H9 (cell line): Measurements from ENCODE around the gene OSBPL10. TPM values are rescaled to one million over a fixed set of nuclear protein-coding genes. Genes with fewer than 3 reads are reported as not detected.

Source experiments
- DNase-seq: peaks from one replicate; pipeline ENCODE4 v3.0.0-alpha.2; 2017
- H2AFZ ChIP-seq: one replicate; pipeline ENCODE4 v1.6.1; 2013; ENCODE audit warnings: mild to moderate bottlenecking, low read length, control low read depth, moderate library complexity
- H2AK5ac ChIP-seq: 2 replicates; pipeline ENCODE4 v1.6.1; 2013; ENCODE audit warnings: low read length, control low read depth, mixed read lengths; ENCODE audit not compliant: insufficient read length
- H2BK120ac ChIP-seq: one replicate; pipeline ENCODE4 v1.6.1; 2013; ENCODE audit warnings: low read depth, mild to moderate bottlenecking, low read length, control low read depth, inconsistent platforms; ENCODE audit not compliant: poor library complexity, severe bottlenecking
- H2BK12ac ChIP-seq: 2 replicates; pipeline ENCODE4 v1.6.1; 2013; ENCODE audit warnings: low read length, control low read depth, mixed read lengths, low read depth; ENCODE audit not compliant: insufficient read length
- H2BK15ac ChIP-seq: 2 replicates; pipeline ENCODE4 v1.6.1; 2013; ENCODE audit warnings: low read depth, low read length, control low read depth
- H2BK20ac ChIP-seq: one replicate; pipeline ENCODE4 v1.6.1; 2013; ENCODE audit warnings: low read depth, mild to moderate bottlenecking, low read length, control low read depth, inconsistent platforms; ENCODE audit not compliant: poor library complexity, severe bottlenecking
- H2BK5ac ChIP-seq: 2 replicates; pipeline ENCODE4 v1.6.1; 2013; ENCODE audit warnings: low read length, control low read depth, mixed read lengths; ENCODE audit not compliant: insufficient read length
- H3K14ac ChIP-seq: 2 replicates; pipeline ENCODE4 v1.6.1; 2013; ENCODE audit warnings: low read length, control low read depth; ENCODE audit not compliant: insufficient read depth
- H3K18ac ChIP-seq: 2 replicates; pipeline ENCODE4 v1.6.1; 2013; ENCODE audit warnings: low read depth, mild to moderate bottlenecking, mixed read lengths, low read length, control low read depth; ENCODE audit not compliant: insufficient read length
- H3K23ac ChIP-seq: 2 replicates; pipeline ENCODE4 v1.6.1; 2013; ENCODE audit warnings: low read length, control low read depth, mixed read lengths, low read depth; ENCODE audit not compliant: insufficient read length
- H3K23me2 ChIP-seq: 2 replicates; pipeline ENCODE4 v1.6.1; 2013; ENCODE audit warnings: low read depth, mild to moderate bottlenecking, mixed read lengths, low read length, control low read depth; ENCODE audit not compliant: insufficient read length, poor library complexity, severe bottlenecking
- H3K27ac ChIP-seq: 2 replicates; pipeline ENCODE4 v1.5.1; 2013; ENCODE audit warnings: low read length, control low read depth, mixed read lengths, low read depth; ENCODE audit not compliant: insufficient read length
- H3K27me3 ChIP-seq: 2 replicates; pipeline ENCODE4 v1.6.1; 2013; ENCODE audit warnings: low read length, control low read depth, inconsistent platforms; ENCODE audit not compliant: insufficient read depth
- H3K4ac ChIP-seq: 2 replicates; pipeline ENCODE4 v1.6.1; 2013; ENCODE audit warnings: low read depth, mild to moderate bottlenecking, control low read depth, inconsistent platforms, low read length, moderate library complexity
- H3K4me1 ChIP-seq: 2 replicates; pipeline ENCODE4 v1.6.1; 2013; ENCODE audit warnings: low read length, control low read depth, inconsistent platforms; ENCODE audit not compliant: insufficient read depth
- H3K4me2 ChIP-seq: 2 replicates; pipeline ENCODE4 v1.6.1; 2013; ENCODE audit warnings: low read length, control low read depth, mixed read lengths; ENCODE audit not compliant: insufficient read length, insufficient read depth
- H3K56ac ChIP-seq: 2 replicates; pipeline ENCODE4 v1.6.1; 2013; ENCODE audit warnings: low read depth, mild to moderate bottlenecking, mixed read lengths, low read length, control low read depth; ENCODE audit not compliant: insufficient read length
- H3K79me1 ChIP-seq: 2 replicates; pipeline ENCODE4 v1.6.1; 2013; ENCODE audit warnings: low read depth, mild to moderate bottlenecking, moderate library complexity, low read length, control low read depth, inconsistent platforms; ENCODE audit not compliant: insufficient read depth, poor library complexity, severe bottlenecking
- H3K79me2 ChIP-seq: 2 replicates; pipeline ENCODE4 v1.6.1; 2013; ENCODE audit warnings: low read length, control low read depth, inconsistent platforms; ENCODE audit not compliant: insufficient read depth
- H3K9ac ChIP-seq: 2 replicates; pipeline ENCODE4 v1.6.1; 2013; ENCODE audit warnings: low read length, control low read depth, mixed read lengths; ENCODE audit not compliant: insufficient read length; ENCODE audit errors: extremely low read depth
- H3K9me3 ChIP-seq: one replicate; pipeline ENCODE4 v1.6.1; 2013; ENCODE audit warnings: low read depth, low read length, inconsistent platforms; ENCODE audit not compliant: control insufficient read depth
- H3T11ph ChIP-seq: one replicate; pipeline ENCODE4 v1.6.1; 2013; ENCODE audit warnings: mild to moderate bottlenecking, low read length, control low read depth, inconsistent platforms
- H4K20me1 ChIP-seq: one replicate; pipeline ENCODE4 v1.6.1; 2013; ENCODE audit not compliant: control insufficient read depth, insufficient read length, insufficient read depth
- H4K5ac ChIP-seq: 2 replicates; pipeline ENCODE4 v1.6.1; 2013; ENCODE audit warnings: low read depth, mild to moderate bottlenecking, mixed read lengths, low read length, control low read depth; ENCODE audit not compliant: insufficient read length
- H4K8ac ChIP-seq: replicated peaks from 2 replicates; pipeline ENCODE4 v1.6.1; 2013; ENCODE audit warnings: low read length, control low read depth, mixed read lengths, low read depth; ENCODE audit not compliant: insufficient read length
- H4K91ac ChIP-seq: 2 replicates; pipeline ENCODE4 v1.6.1; 2013; ENCODE audit warnings: low read depth, mild to moderate bottlenecking, moderate library complexity, mixed read lengths, low read length, control low read depth; ENCODE audit not compliant: insufficient read length
- H3K27ac Mint-ChIP-seq, 3 experiments: 2 replicates in 2 of 3; 3 replicates in 1 of 3; pipeline ENCODE4 v1.8.0; 2020 to 2021; ENCODE audit warnings: mixed read lengths in 3 of 3, mild to moderate bottlenecking in 1 of 3, moderate library complexity in 1 of 3
- H3K27me3 Mint-ChIP-seq: 2 replicates; pipeline ENCODE4 v1.8.0; 2021; ENCODE audit warnings: low read depth, mild to moderate bottlenecking, moderate library complexity, mixed read lengths
- H3K36me3 Mint-ChIP-seq, 3 experiments: 2 replicates in 2 of 3; 3 replicates in 1 of 3; pipeline ENCODE4 v1.8.0; 2020 to 2021; ENCODE audit warnings: low read depth in 3 of 3, mixed read lengths in 3 of 3; ENCODE audit not compliant: insufficient read depth in 1 of 3
- H3K4me1 Mint-ChIP-seq, 2 experiments: 2 replicates each; pipeline ENCODE4 v1.8.0; 2020; ENCODE audit warnings: mixed read lengths in 2 of 2
- H3K4me3 Mint-ChIP-seq, 2 experiments: 2 replicates in 1 of 2; 3 replicates in 1 of 2; pipeline ENCODE4 v1.8.0; 2020 to 2021; ENCODE audit warnings: mild to moderate bottlenecking in 2 of 2, mixed read lengths in 2 of 2, moderate library complexity in 1 of 2
- H3K9me3 Mint-ChIP-seq, 2 experiments: 2 replicates in 1 of 2; 3 replicates in 1 of 2; pipeline ENCODE4 v1.8.0; 2020; ENCODE audit warnings: mild to moderate bottlenecking in 2 of 2, mixed read lengths in 2 of 2, moderate library complexity in 1 of 2
- CTCF ChIP-seq: fragments of 200-600 bp; sonication (generic); conservative IDR thresholded peaks from 3 replicates; pipeline ENCODE4 v1.8.0; 2021; ENCODE audit warnings: antibody characterized with exemption, mild to moderate bottlenecking
- WGBS: extraction: QIAGEN DNeasy Blood & Tissue Kit; methylation state at CpG from one replicate; pipeline ENCODE4 v1.1.7; 2013; ENCODE audit warnings: missing lambda C conversion rate, low lambda C conversion rate, mixed read lengths; ENCODE audit not compliant: insufficient read length; ENCODE audit errors: extremely low coverage; 5-methylcytosine and 5-hydroxymethylcytosine counted together
- total RNA-seq: library from RNA; stranded (reverse); gene quantifications from 2 replicates; pipeline ENCODE4 v1.2.1, GENCODE V29; 2021

The OSBPL10 gene
- total RNA-seq, 1 experiment from 2014 or later = 42.7 TPM

GRCh38 chr3:31748933-31749295 lies 232.1 kb downstream of the OSBPL10 start:
- H3K27ac Mint-ChIP-seq = no peak overlapping the region

More at GRCh38 chr3:31748933-31749295, 232.1 kb downstream of the OSBPL10 start:
- Histone ChIP-seq H3K23ac (no peak overlapping the region), H2BK15ac (no peak overlapping the region), H2BK5ac (no peak overlapping the region), H3K14ac (no peak overlapping the region), H3K79me1 (no peaks in the 10 kb centered on the region), H2BK120ac (no peak overlapping the region), H3K79me2 (no peaks in the 10 kb centered on the region), H2AFZ (no peak overlapping the region), H3K27me3 (no peaks in the 10 kb centered on the region), H2BK12ac (no peak overlapping the region), H3K4me1 (no peaks in the 10 kb centered on the region), H2BK20ac (no peak overlapping the region), H4K20me1 (no peaks in the 10 kb centered on the region), H3K27ac (no peak overlapping the region), H3T11ph (no peak overlapping the region), H2AK5ac (no peak overlapping the region), H4K8ac (no peak overlapping the region), H3K56ac (no peak overlapping the region), H3K18ac (no peak overlapping the region), H4K5ac (no peak overlapping the region), H4K91ac (no peak overlapping the region), H3K9ac (no peak overlapping the region), H3K23me2 (no peaks in the 10 kb centered on the region), H3K4me2 (no peak overlapping the region), H3K9me3 (no peaks in the 10 kb centered on the region), H3K4ac (no peak overlapping the region)
- no peak for DNase-seq
- no peak for TF ChIP-seq CTCF
- Mint-ChIP-seq H3K4me3 (no peak overlapping the region), H3K27me3 (no peaks in the 10 kb centered on the region), H3K36me3 (peaks cover 0 to 2% (median 2%) of the 10 kb centered on the region in 3 experiments; a peak in 5 of 7 replicates), H3K4me1 (peaks cover 11 to 19% of the 10 kb centered on the region in 2 experiments), H3K9me3 (no peaks in the 10 kb centered on the region)
- no CpG with 5 or more reads among the region's 5 CpGs for WGBS
